HG02798 (cell line): Measurements from ENCODE around the gene MEF2B.
"Not testable (repeated sequence)": the region's sequence is repeated elsewhere in the genome, so short reads cannot be mapped to it uniquely, and the experiment has no call there.

Experiments
- ATAC-seq: cut with Tn5 transposase; IDR thresholded peaks from one replicate; pipeline ENCODE4 v1.9.1; 2021; ENCODE audit warnings: mild to moderate bottlenecking; ENCODE audit not compliant: unreplicated experiment, poor library complexity

MEF2B gene

DNA sequence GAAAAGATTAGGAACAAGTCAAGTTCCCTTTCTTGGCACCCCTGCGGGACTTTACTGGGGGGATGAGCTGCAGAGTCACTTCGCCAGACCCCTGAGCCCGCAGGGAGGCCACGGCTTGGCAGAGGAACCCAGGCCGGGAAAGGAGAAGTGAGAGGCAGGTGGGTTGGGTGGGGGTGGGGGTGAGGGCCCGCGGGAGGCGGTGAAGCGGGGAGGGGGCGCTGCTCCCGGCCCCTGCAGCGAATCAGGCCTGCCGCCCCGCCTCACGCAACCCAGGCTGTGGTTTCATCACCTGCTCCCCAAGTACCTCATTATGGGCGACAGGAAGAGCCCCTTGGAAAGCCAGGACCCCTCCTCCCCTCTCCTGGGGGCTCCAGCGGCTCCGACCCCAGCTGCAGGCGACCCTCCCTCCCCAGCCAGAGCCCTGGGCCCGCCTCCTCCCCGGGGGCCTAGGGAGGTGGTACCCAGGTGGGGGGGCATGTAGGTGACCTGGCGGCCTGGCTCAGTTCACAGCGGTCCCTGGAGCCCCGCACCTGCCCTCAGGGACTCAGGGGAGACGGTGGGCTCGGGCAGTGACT lies 9.5 kb downstream of the MEF2B start:
- no peak for ATAC-seq

DNA sequence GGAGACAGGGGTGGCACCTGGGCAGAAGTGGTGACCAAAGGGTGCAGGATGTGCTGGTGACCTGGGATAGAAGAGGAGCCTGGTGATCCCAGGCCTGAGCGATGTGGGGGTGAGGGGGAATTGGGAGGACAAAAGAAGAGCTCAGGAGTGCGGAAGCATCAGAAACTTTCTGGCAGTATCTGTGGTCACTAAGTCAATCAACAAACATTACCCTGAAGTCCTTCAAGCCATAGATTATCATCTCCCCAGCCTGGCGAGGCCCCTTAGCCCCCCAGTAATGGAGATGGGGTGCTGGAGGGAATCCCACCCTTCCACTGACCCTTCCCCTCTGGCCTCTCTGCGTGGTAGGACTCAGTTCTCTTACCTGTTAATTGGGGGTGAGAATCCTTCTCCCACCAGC lies 10.5 kb downstream of the MEF2B start:
- ATAC-seq = no peak

DNA sequence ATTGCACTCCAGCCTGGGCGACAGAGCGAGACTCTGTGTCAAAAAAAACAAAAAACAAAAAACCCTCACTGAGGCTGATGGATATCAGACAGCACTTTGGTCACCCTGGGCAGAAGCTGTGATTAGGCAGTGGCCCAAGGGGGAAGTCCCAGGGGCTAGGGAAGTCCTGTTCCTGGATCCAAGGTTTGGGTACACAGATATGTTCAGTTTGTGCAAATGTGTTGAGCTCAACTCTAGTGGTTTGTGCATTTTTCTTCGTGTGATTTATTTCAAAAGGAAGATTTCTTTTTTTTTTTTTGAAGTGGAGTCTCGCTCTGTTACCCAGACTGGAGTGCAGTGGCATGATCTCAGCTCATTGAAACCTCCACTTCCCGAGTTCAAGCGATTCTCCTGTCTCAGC lies 12.3 kb downstream of the MEF2B start:
- no peak for ATAC-seq

DNA sequence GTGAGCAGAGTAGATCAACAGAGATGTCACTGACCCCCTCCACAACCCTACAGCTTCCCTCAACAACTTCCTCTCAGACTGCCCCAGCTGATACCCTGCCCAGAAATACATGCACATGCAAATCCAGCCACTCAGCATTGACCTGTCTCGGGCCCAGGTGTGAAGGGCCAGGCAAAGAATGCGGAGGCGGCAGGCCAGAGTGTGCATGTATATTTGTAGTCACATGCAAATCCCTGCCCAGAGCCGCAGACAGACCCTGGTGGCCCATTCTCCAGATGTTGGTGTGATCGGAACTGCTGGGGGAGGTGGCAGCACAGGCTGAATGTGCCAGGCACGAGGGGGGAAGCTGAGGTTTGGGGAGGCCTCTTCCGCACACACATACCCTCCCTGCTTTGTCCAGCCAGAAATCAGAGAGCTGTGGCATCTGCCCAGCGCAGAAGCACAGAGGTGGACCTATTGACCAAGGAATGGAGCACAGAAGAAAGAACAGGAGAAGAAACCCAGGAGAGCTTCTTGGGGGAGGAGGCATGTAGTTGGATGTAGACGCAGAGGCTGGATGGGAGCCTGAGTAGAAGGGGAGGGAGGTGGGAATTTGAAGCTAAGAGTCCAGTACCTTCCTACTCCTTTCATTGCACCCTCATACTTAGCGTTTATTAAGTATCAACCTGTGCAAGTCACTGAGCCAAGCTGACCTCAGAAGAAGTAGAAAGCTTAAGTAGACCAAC lies 14.4 kb downstream of the MEF2B start:
- ATAC-seq = peak; percentile 84

DNA sequence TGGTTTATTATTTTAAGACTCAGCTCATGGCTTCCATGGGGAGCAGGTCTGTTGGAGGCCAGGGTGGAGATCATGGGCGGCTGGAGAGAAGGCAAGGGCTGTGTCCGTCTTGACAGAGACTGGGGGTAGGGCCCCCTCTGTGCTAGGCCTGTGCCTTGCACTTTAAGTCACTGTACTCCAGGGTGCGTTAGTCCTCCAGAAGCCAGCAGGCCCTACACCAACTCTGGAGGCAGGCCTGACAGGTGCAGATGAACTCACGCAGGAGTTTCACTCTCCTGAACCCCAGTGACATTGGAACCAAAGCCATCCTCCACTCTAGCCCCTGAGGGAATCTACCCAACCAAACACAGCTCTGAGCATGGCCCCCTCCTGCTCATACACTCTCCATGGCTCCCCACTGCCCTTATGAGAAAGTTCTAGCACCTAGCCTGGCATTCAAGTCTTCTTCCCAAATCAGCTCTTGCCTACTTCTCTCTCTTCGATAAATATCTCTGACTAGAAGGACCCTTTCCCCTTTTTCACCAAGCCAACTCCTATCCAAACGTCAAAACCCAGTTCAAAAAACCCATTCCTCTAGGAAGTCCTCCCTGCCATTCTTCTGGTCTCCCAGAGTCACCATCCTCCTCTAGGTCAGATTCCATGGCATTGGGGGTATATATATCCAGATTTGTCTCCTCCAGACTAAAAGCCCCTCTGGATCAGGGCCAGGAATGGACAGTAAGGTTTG lies 15.1 kb downstream of the MEF2B start:
- no peak for ATAC-seq

DNA sequence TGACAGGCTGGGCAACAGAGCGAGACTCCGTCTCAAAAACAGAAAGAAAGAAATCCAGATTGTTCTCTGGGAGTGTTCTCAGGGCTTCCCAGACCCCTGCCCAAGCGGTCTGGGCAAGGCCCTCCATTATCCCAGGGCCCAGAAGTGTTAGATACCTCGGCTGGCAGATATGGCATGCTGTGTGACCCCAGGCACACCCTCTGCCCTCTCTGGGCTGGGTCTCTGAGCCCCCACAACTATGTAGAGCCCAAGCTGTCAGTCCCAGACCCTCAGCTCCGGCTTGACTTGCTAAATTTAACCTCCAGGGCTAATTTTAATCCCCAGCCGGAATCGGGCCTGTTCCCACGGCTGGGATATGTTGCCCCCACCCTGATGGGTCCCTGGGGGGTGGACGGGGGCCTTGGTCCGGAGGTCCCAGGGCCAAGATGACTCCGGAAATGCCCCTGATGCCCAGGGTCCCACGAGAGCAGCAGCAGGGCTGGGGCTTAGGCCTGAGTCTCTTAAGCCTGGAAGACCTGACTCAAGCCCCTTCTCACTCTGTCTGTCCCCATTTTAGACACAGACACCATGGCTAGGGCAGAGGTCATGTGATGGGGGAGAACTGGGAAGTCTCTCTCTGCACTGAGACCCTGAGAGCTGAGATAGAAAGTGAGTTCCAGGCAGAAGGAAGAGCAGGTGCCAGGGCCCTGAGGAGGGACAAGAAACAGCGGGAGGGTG lies 17.2 kb downstream of the MEF2B start:
- ATAC-seq = no peak

DNA sequence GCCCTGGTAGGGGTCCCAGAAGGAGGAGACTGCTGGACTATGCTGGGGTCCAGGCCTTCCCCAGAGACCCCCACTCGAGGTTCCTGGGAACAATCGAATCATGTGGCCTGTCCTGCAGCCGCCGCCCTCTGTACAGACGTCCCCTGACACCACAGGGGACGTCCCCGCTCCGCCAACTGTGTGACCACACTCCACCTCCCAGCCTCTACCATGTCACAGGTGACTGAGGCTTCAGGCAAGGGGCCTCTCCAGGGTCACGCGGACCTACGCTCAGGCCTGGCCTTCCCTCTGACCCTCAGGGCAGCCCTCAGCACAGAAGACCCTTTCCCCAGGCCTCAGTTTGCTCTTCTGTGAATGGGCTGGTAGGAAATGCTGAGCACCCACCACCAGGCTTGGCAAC lies 18.6 kb downstream of the MEF2B start:
- ATAC-seq = peak; percentile 50

DNA sequence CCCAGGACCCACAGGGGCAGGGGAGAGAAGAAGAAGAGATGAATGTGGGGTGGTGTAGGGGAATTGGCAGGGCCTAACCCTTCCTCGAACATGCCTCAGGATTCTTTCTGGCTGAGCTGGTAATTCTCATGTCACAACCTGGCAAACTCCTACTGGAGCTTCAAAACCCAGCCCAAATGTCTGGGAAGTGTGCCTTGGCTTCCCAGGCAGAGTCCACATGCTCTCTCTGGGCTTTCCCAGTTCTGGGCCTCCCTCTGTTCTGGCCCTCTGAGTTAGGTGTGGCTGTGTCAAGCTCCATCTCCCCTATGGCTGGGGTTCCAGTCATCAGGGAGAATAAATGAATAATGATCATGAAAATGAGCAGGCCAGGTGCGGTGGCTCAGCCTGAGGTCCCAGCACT lies 20.6 kb downstream of the MEF2B start:
- ATAC-seq = no peak

DNA sequence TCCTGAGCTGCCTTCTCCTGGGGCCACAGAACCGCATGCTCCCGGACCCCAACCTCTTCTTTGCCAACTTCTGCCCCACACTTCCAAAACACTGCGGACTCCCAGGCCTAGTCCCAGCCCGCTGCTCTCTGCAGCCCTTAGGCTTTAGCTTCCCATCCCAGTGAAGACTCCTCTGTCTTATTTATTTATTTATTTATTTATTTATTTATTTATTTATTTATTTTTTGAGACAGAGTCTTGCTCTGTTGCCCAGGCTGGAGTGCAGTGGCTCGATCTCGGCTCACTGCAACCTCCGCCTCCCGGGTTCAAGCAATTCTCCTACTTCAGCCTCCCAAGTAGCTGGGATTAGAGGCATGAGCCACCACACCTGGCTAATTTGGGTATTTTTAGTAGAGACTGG lies 21.6 kb downstream of the MEF2B start:
- ATAC-seq = not testable (repeated sequence)

DNA sequence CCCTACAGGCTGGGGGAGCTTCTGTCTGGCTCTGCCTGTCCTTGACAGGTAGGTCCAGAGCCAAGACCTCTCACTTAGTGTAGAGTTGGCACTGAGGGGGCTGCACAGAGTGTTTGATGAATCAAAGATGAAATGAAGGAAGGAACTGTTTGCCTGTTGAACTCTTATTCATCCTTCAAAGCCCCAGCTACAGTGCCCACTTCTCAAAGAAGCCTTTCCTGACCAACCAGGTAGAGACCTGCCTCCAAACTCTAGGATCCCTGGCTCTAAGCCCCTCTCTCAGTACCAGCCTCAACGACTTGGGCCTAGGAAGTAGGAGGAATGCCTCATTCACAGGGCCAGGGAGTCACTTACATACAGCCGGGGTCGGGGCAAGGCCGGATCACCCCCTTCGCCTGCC lies 22.7 kb downstream of the MEF2B start:
- no peak for ATAC-seq

DNA sequence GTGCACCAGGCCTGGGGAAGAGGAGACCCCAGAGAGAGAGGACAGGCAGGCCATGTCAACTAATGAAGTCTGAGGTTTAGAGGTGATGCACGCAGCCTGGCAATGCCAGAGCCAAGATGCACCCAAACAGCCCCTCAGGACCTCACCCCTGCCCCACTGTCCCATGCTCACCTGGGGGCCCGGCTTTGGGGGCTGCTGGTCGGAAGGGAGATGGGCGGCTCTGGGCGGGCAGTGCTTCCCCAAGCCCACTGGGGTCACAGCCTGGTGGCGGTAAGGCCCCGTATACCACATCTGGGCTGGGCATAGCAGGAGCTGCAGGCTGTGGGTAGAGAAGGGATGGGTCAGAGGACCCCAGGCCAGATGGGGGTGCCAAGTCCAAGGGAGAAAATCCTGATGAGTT lies 23.2 kb downstream of the MEF2B start:
- no peak for ATAC-seq

DNA sequence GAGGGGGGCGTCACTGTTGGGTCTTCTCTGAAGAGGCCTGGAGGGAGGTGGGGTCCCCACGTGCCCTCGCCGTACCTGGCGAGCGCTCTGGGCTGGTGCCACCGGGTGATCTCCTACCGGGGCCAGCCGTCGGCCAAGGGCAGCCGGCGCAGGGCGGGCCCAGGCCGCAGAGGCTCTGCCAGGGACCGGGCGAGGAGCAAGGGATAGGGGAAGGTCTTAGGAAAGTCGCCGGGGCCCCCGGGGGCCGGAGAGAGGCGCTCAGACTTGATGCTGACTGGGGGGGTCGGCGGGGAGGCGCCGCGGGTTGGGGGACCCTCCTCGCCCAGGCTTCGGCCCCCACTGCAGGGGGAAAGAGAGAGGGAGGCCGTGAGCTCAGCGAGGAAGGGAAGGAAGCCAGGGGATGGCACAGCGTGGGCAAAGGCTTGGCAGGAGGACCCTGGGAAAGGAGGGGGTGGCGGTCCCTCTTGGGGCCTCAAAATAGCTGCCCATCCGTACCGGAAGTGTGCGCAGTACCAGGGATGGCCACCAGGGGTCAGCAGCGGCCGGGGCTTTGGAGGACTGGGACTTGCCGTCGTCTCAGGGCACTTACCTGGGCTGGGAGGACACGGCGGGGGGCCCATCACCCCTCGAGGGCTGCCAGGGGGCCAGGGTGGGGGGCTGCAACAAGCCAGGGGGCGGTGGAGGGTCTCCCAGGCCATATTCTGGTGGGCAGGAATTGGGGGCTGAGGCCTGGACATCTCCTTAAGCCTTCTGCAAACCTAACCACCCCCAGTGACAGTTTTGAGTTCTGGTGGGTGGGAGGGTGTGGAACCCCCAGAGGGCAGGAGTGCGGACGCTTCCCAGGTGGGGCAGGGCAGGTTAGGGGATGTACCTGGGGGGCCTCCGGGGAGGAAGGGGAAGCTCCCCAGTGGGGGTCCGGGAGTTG lies 24.1 kb downstream of the MEF2B start:
- peak; percentile 49 for ATAC-seq

DNA sequence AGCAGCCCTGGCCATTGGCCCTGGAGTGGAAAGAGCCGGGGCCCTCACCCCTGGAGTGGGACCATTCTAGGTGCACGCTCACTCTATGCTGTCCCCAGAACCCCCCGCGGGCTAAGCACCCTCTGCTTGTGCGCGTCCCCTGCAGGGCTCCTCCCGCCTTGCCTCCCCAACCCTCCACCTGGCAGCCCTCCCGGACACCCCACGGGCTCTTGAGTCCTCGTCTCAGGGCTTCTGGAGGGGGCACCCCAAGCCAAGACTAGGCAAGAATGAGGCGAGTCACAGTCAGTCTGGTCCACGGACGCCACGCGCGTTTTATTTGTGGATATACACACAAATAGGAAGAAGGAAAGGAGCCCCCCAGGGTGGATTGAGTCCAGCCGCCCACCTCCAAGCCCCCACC lies 24.8 kb downstream of the MEF2B start:
- ATAC-seq = no peak

DNA sequence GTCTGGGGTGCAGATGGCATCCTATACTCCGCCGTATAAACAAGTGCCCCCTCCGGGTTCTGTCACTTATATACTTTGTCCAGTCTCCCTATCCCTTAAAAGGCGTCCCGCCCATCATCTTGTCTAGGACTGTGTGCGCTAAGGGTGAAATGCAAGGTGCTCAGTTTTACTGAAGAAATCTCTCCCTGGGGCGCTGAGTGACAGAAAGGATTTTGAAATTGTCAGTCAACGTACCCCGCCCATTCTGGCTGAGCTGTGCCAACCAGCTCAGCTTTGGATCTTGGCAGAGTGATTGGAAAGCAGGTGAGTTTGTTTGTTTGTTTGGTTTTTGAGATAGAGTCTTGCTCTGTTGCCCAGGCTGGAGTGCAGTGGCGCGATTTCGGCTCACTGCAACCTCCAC lies 27.7 kb downstream of the MEF2B start:
- ATAC-seq = no peak

DNA sequence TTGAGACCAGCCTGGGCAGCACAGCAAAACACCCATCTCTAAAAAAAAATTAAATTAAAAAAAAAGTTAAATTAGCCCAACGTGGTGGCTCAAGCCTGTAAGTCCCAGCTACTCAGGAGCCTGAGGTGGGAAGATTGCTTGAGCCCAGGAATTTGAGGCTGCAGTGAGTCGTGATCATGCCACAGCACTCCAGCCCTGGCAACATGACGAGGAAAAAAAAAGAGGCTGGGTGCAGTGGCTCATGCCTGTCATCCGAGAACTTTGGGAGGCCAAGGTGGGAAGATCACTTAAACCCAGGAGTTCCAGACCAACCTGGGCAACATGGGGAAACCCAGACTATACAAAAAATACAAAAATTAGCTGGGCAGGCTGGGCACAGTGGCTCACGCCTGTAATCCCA lies 29.6 kb downstream of the MEF2B start:
- ATAC-seq = no peak

DNA sequence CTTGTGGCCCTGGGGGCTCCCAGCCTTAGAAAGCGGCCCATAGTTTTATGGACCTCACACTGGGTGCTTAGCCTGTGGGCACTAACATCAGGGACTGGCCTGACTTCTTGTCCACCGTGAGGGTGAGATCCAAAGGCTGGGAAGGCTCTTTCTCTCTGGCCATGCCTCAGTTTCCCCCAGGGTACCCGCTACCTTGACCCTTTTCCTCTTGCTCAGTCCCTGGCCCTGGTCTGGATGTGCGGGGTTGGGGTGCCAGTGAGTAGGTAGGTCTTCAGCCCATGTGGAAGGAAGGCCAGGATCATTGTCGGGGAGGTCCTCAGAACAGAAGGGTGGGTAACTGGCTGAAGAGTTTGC lies 30.2 kb downstream of the MEF2B start:
- no peak for ATAC-seq

DNA sequence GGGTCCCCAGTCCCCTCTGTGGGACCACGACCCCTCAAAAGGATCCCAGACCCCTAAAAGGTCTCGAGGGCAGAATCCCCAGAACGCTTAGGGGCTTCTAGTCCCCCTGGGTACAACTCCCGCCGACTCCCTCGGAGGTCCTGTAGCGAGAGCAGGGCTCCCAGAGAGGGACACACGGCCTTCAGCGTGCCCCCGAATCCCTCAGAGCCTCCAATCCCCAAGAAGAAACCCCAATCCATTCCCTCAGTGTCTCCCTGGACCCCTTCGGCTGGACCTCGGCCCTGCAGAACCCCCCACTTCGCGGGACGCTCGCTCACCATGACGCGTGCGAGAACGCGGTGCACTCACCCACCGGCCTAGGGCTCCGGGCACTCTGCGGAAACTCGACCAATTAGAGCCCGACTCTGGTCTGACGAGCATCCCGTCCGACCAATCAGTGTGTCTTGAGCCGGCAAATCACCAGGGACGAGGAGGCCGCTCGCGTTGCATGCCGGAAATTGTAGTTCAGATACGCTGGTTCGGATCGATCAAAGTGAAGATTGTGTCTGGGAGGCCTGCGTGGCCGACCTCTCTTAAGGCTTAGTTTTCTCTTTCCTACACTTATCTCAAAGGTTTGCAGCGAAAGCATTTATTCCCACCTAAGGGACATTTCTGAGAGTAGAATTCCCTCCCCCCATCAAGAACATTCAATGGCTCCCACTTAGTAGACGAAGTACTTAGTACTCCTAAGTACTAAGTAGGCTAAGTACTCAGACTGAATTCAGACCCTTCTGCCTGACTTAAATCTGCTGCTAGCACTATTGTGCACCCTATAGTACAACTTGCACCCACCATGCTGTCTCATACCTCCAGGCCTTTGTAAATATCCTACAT lies 31.7 kb downstream of the MEF2B start, which contains the start of gene TMEM161A:
Gene TMEM161A (minus strand): TSS at position 370 of the 873 bp plus-strand sequence. CDS start 50 bp downstream, at position 320.
- ATAC-seq = peak; percentile 99

DNA sequence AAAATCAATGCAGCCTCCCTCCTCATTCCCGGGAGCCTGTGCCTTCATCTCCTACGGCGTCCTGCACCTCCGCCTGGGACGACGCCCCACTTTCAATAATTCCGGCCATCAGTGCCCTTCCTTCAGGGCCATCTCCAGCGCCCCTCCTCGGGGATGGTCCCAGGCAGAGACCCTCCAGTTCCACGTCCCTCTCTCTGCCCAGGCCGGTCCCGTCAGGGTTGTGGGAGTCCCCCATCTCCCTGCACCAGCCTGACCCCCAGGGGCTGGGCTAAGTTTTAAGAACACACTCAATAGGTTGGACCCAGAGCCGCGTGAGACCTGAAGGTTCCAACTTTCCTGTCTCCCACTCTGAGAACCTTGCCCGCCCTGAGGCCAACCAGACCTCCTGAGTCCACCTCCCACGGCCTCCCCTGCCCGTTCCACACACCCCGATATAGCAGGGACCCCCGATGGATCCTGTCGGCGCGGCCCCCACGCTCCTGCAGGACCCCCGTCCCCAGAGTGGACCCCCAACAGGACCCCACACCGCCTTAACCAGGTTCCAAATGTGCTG lies 32.4 kb downstream of the MEF2B start:
- ATAC-seq = no peak

DNA sequence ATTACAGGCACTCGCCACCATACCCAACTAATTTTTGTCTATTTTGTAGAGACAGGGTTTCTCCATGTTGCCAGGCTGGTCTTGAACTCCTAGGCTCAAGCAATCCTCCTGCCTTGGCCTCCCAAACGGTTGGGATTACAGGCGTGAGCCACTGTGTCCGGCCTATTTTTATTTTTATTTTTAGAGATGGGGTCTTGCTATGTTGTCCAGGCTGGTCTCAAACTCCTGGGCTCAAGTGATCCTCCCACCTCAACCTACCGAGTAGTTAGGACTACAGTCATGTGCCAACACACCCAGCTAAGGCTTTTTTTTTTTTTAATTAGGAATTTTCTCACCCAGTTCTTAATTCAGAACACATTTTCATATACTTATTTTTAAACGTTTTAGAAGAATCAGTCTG lies 34.4 kb downstream of the MEF2B start:
- ATAC-seq = not testable (repeated sequence)
